ENCODE measurements around the gene G6PC3.

Gene G6PC3

GRCh38 chr17:44122816-44123355 lies 52.4 kb downstream of the G6PC3 start:
- DNase-seq: peak; percentile 46 to 61
- no peak for TF ChIP-seq POLR2A (IDR thresholded peaks at IDR 0.05; ENCODE audit: low read length)
- no peak for TF ChIP-seq GATA1 (IDR thresholded peaks at IDR 0.05; ENCODE audit: low read depth, low read length)

- DNase-seq: peak; percentile 93 to 96
- TF ChIP-seq GATA1 (IDR thresholded peaks at IDR 0.05; ENCODE audit: low read depth, low read length) (no peak), POLR2A (IDR thresholded peaks at IDR 0.05; ENCODE audit: low read length) (peak; percentile 40)
Measured at GRCh38 chr17:44123356-44124117, 53.0 kb downstream of the G6PC3 start, which contains the start of gene HDAC5. TSS of gene HDAC5 (minus strand) at chr17:44123641. CDS start at chr17:44117515, 6,126 bp downstream.

- DNase-seq: no peak
- TF ChIP-seq POLR2A (IDR thresholded peaks at IDR 0.05; ENCODE audit: low read length): no peak
- TF ChIP-seq GATA1 (IDR thresholded peaks at IDR 0.05; ENCODE audit: low read depth, low read length): no peak
Measured at GRCh38 chr17:44124118-44124438, 53.5 kb downstream of the G6PC3 start.
